GM19240 (cell line): Measurements from ENCODE around the gene SOX11.

ENCODE experiments used
- DNase-seq: peaks from one replicate; pipeline ENCODE4 v3.0.0; 2011; ENCODE audit warnings: low spot score; ENCODE audit not compliant: insufficient read length

SOX11 gene

DNA sequence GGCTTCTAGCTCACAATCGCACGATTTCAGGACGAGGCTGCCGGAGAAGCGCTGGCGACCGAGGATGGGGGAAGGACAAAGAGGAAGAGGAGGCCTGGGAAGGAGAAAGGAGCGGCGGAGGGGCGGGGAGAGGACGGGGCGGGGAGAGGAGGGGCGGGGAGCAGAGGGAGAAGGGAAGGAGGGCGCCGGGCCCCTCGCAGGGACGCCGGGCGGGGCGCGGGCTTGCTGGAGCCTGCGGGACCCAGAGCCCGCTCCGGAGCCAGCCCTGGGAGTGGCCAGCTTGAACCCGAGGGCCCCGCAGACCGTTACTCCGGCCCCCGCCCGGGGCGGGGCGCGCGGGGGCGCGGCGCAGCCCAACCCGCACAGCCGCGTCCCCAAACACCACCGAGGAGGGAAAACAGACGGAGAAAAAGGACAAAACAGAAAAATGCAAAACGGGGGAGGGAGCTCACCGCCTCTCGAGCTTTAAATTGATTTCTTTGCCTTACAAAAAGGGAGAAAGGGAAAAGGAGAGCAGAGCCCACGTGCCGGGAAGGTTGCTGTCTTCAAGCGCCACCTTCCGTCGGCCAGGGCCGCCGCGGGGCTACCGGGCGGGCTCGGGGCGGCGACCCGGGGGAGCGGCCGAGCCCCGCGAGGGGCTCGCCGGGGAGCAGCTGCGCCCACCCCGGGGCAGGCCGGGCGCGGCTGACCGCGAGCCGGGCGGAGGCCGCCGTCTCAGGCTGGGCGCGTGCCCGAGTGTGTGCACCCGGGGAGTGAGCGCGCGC is 781 bp upstream of the SOX11 start:
- no peak for DNase-seq

DNA sequence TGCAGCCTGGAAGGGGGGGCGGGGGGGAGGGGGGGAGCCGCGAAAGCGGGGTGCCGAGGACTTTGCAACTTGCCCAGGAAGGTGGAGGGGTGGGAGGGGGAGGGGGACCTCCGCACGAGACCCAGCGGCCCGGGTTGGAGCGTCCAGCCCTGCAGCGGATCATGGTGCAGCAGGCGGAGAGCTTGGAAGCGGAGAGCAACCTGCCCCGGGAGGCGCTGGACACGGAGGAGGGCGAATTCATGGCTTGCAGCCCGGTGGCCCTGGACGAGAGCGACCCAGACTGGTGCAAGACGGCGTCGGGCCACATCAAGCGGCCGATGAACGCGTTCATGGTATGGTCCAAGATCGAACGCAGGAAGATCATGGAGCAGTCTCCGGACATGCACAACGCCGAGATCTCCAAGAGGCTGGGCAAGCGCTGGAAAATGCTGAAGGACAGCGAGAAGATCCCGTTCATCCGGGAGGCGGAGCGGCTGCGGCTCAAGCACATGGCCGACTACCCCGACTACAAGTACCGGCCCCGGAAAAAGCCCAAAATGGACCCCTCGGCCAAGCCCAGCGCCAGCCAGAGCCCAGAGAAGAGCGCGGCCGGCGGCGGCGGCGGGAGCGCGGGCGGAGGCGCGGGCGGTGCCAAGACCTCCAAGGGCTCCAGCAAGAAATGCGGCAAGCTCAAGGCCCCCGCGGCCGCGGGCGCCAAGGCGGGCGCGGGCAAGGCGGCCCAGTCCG is 540 bp downstream of the SOX11 start:
- no peak for DNase-seq

DNA sequence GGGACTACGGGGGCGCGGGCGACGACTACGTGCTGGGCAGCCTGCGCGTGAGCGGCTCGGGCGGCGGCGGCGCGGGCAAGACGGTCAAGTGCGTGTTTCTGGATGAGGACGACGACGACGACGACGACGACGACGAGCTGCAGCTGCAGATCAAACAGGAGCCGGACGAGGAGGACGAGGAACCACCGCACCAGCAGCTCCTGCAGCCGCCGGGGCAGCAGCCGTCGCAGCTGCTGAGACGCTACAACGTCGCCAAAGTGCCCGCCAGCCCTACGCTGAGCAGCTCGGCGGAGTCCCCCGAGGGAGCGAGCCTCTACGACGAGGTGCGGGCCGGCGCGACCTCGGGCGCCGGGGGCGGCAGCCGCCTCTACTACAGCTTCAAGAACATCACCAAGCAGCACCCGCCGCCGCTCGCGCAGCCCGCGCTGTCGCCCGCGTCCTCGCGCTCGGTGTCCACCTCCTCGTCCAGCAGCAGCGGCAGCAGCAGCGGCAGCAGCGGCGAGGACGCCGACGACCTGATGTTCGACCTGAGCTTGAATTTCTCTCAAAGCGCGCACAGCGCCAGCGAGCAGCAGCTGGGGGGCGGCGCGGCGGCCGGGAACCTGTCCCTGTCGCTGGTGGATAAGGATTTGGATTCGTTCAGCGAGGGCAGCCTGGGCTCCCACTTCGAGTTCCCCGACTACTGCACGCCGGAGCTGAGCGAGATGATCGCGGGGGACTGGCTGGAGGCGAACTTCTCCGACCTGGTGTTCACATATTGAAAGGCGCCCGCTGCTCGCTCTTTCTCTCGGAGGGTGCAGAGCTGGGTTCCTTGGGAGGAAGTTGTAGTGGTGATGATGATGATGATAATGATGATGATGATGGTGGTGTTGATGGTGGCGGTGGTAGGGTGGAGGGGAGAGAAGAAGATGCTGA is 1.4 kb downstream of the SOX11 start:
- no peak for DNase-seq

DNA sequence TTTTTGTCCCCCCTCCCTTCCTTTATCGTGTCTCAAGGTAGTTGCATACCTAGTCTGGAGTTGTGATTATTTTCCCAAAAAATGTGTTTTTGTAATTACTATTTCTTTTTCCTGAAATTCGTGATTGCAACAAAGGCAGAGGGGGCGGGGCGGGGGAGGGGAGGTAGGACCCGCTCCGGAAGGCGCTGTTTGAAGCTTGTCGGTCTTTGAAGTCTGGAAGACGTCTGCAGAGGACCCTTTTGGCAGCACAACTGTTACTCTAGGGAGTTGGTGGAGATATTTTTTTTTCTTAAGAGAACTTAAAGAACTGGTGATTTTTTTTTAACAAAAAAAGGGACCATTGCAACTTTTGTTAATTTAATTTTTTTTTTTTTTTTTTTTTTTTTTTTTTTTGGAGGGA is 2.1 kb downstream of the SOX11 start:
- DNase-seq = no peak

DNA sequence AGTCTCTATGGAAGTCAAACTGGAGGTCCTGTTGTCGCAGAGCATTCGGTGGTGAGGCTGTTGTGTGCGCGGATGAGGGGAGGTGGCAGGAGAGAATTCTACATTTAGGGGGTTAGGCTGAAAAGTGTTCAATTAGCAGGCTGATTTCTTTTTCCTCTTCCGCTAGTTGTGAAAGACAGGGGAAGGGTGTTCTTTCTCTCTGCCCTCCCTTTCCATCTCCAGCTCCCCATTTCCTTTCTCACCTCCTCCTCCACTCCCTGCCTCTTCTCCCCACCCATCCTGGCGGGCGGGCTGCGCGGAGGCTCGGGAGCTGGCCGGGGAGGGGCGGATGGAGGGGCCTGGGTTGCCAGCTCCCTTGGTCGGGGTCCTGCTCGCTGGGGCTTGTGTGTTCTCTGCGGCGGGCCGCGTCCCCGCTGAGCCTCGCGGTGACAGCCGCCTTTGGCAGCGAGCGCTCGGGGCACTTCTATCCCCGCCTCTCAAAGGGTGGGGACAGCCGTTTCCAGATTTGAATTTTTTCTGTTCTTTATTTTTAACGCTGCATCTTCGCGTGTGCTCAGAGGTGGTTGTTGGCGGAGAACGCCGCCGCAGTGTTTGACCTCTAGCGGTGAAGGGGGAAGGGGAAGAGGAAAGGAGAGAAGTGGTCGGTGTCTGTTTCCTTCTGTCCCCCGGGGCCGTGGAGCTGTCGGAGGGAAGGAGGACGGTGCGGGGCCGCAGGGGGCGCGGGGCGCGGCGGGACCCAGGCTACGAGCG is 3.6 kb downstream of the SOX11 start:
- DNase-seq = no peak

DNA sequence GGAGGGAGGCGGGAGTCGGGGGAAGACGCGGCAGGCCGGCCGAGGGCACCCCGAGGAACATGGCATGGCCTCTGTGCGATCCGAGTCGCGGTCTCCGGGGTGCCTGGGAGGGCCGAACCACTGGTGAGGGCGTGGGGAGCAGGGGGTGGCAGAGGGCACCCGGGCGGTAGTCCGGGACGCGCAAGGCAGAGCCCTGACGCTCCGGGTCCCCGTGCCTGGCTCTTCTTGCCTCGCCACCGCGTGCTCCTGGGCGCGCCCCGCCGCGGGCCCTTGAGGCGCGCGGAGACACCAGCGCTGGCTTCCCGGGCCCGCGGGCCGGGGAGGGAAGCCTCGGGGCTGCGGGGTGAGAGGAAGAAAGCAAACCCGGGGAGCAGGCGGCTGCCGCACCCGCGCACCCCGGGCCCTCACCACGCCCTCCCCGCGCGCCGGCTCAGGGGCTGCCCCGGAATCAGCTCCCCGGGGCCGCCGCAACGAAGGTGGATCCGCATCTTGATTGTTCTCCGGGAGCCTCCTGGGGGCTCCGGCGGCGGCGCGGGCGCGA is 4.3 kb downstream of the SOX11 start:
- DNase-seq = no peak

DNA sequence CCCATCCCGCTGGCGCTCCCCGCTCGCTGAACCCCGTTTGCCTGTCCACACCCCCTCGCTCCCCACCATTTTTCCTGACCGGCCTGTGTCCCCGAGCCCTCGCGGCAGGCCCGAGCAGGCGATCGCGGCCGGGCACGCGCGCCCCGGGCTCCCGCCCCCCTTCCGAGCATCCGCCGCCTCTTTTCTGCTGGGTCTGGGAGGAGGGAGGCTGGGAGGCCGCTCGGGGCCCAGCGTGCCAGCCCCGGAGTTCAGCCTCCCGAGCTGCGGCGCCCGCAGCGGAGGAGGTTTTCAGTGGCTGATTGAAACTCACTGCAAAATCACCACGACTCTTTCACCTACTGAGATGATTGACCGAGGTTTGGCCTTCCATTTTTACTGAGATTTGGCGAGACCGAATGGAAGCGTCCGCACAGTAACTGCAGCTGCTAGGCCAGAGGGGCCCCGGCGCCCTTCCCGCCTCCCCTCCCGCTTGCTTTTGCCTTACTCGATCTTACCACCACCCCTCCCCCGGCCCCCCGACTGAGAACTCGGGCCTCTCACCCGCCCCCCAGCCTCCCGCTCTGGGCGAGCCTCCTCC is 4.8 kb downstream of the SOX11 start:
- DNase-seq = no peak

DNA sequence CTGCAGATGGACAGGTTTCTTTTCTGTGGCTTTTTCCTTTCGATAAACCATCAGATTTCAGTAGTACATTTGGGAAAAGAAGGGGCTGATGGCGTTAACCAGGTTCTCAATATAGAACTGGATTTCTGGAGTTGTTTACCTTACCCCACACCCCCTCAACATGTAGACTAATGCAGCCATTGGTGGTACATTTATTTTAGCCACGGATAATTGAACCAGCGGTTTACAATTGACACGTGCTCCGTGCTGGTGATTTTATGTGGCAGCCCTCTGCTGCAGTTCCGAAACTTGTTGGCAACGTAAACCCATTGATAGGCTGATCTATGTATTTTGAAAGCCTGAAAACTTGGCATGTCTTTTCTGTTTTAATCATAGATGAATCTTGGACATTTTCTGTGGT is 5.4 kb downstream of the SOX11 start:
- no peak for DNase-seq

DNA sequence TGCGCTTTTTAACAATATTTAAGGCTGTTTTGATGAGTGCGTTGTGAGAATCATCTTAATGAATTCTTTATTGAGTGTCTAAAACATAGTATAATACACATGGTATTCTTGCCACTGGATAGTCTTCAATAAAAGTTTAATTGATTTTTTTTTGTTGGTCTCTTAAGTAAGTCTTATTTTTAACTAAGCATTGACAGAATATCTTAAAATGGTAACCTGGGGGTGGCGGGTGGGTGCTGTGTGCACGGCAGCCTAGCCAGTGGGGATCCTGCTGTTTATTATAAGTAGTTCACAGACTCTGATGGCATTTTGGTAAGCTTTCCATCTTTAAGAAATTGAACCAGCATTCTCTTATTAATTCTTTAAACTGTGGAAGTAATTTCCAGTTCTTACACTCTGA is 6.0 kb downstream of the SOX11 start:
- no peak for DNase-seq

DNA sequence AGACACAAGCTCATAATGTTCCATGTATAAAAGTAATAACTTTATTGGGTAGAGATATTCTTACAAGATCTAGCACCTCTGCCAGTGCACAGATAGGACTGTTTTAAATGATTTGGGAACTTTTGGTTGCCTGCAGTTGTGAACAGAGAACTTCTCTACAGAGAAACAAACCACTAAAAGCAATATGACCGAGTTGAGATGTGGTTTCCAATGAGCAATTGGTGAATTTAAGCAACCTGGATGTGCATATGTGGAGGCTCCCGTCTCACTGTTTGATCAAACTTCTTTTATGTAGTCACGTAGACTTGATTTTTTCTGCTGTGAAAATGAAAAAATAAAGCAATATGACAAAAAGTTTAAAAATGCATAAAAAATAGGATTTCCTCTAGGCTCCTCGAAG is 7.8 kb downstream of the SOX11 start:
- DNase-seq = no peak

DNA sequence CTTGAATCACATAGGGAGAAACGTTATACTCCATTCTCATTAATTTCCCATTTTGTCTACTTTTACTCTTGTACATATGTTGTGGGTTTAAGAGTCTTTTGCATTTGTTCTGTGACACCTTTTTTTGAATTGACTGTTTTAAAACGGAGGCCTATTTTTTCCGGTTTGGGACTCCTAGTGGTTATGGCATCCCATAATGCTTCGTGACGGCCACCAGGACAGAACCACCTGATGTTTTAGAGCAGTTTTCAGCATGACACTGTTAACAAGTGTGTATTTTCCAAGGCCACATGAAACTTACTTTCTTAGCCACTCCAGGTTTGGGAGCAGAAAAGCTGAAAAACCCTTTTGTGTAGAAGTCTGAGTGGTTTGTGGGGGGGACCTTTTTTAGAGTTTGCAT is 8.4 kb downstream of the SOX11 start:
- DNase-seq = no peak

DNA sequence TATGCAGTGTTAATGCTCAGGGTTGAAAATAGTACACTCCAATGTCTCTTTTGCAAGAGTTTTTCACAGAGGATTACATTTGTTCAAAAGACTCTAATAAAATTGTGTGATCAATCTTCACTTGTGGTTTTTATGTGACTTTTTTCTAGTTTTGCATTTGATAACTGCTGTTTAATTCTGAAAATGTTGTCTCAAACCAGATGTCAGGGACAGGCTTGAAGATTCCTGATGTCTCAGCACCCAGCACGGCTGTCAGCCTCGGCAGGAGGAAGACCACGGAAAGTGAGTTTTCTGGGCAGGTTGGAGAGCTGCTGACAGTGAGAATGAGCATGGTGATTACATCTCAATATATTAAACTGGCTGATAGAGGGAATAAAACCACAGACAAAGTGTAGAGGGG is 9.1 kb downstream of the SOX11 start:
- no peak for DNase-seq

DNA sequence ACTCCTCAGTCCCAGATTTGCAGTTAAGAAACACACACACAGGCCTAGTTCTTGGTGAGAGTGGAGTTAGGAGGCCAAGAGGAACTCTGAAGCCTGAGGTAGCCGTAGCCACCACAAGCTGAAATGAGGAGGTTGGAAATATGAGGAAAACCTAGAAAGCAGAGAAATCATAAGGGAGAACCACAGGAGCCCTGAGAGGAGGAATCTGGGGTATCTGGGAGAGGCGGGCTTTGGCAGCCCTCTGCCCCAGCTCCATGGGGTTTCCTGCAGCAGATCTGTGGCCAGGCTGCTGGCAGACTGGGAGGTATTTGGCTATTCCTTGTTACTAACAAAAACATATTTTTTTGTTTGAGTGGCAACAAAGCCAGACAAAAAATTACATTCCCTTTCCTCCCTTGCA is 11.0 kb downstream of the SOX11 start:
- DNase-seq = no peak

DNA sequence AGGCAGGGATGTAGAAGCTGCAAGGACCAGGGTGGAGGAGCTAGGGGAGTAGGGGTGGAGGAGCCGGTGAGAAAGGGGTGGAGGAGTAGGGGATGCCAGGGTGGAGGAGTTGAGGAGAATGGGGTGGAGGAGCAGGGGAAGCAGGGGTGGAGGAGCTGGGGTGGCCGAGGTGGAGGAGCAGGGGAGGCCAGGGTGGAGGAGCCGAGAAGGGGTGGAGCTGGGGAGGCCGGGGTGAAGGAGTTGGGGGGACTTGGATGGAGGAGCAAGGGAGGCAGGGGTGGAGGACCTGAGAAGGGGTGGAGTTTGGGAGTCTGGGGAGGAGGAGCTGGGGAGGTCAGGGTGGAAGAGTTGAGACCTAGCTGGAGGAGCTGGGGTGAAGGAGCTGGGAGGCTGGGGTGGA is 13.3 kb downstream of the SOX11 start:
- no peak for DNase-seq

DNA sequence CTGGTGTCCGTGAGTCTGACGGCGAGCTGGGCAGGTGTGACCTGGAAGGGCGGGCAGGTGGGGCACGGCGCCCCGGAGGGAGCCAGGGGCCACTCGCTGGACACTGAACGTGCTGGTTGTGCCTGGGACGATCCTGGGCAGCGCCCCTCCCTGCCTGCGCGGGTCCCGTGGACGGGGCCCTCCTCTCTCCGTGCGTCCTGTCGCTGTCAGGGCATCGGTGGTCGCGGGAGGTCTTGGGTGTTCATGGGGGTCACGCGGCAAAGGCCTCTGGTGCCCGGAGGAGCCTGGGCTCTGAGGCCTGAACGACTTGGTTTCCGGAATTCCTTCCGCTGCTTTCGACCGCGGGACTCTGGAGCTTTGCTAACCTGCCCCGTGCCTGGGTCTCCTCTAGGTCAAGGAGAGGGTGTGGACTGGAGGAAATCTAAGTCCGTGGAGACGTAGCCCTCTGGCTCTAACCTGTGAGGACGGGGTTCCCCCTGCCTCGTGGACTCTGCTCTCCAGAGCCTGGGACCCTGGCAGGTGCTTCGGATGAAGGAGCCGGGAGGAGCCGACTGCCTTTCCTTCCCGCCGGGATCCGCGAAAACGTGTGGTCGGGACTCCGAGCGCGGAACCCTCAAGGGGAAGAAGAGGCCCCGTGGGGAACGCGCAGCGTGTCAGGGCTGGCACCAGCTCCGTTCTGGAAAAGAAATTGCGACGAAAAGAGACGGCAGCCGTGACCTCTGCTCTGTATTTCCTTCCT is 14.7 kb downstream of the SOX11 start:
- DNase-seq = no peak

DNA sequence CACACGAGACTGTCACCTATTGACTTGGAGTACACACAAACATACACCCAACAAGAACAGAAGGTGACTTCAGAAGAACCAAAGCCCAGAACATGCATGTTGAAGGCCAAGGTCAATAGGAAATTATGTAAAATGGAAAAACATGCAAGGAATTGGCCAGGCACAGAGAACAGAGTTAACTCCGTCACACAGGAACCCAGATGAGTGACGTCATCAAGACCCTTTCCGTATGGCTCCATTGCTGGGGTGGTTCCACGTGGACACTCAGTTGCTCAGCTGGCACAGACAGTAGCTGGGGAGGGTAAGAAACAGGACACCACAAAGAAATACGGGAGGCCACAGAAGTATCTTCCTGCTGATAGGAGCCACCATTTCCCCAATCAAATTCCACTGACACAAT is 18.4 kb downstream of the SOX11 start:
- DNase-seq = no peak

DNA sequence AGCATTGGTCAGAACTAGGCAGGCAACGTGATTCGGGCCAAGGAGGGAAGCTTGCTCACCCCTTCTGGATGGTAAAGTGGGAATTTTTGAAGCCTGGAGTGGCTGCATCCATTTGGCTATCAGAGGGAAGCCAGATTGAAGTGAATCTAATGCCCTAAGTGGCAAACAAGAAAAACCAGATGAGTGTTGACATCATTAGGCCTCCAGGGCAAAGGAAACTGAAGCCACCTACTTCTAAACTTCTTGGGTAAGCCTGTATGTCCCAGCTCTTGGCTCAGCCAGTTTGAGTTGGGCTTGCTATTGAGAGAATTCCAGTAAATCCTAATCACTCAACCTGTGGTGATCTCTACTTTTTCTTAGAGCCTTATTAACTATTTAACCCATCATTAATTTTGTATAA is 20.9 kb downstream of the SOX11 start:
- DNase-seq = no peak

DNA sequence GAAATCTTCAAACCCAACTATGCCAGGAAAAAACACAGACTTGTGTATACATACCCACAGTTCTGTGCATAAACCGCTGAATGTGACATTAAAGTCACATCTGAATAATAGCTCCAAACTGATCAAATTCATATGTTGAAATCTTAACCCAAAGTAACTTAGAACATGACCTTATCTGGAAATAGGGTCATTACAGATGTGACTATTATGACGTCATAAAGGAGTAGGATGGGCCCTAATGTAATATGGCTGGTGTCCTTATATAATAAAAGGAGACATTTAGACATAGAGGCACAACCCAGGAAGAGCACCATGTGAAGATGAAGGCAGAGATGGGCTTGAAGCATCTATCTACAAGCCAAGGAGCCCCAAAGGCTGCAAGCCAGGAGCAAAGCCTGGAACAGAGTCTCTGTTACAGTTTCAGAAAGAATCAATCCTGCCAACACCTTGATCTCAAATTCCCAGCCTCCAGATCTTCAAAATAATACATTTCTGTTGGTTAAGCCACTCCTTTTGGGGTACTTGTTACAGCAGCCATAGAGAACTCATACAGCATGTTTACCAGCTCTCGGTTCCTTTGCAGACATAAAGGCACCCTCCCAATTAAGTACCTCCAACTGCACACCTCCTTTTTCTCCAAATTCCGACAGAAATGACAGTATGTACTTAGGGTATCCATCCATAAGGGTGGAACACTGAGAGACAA is 27.6 kb downstream of the SOX11 start:
- DNase-seq = no peak

DNA sequence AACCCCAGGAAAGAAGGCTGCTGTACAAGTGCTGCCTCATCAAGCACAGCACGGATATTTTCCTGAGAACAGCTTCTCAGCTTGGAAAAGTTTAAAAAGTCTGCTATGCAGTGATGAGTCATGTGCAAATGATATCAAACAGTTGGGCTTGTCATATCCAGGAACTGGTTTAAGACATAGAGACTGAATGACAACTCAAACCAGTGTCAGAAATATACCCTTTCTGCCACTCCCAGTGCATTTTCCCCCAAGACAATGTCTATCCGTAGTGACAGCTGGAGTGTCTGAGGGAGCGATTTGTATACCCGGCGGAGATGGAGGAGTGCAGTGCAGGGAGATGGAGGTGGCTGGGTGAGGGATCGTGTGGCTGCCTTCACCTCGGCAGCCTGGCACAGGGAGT is 28.2 kb downstream of the SOX11 start:
- no peak for DNase-seq
